ENCODE measurements around the gene ETV6. TPM values are rescaled to one million over a fixed set of nuclear protein-coding genes. Genes with fewer than 3 reads are reported as not detected.

The ETV6 gene
- polyA plus RNA-seq, 1 donor (not counting 4 experiments of a cell fraction or from before 2014, with no cell fraction given) = 5.3 TPM

GRCh38 chr12:11666131-11667050 lies 16.9 kb downstream of the ETV6 start:
- no peak overlapping the region for H3K4me3 ChIP-seq (ENCODE audit: control insufficient read depth in 2 of 3, extremely low read depth in 1 of 3, insufficient read depth in 2 of 3, low read depth in 1 of 3, low read length in 3 of 3)
- no peak for DNase-seq (ENCODE audit: low read depth, low spot score)
- dilution Hi-C loops (cut with MboI; ENCODE audit: extremely low pct_ligation_motif_present, low sequenced_read_pairs) = no loop called here
- no peak overlapping the region for H3K4me2 ChIP-seq (ENCODE audit: control insufficient read depth, extremely low read depth, insufficient read depth, low read depth, low read length)
- no peak overlapping the region for H3K9ac ChIP-seq (ENCODE audit: control insufficient read depth, extremely low read depth, insufficient read depth, low read length)
- no peak overlapping the region for H3K27ac ChIP-seq (ENCODE audit: control insufficient read depth, insufficient read depth, low read length)
- TF ChIP-seq, protein P1, sequence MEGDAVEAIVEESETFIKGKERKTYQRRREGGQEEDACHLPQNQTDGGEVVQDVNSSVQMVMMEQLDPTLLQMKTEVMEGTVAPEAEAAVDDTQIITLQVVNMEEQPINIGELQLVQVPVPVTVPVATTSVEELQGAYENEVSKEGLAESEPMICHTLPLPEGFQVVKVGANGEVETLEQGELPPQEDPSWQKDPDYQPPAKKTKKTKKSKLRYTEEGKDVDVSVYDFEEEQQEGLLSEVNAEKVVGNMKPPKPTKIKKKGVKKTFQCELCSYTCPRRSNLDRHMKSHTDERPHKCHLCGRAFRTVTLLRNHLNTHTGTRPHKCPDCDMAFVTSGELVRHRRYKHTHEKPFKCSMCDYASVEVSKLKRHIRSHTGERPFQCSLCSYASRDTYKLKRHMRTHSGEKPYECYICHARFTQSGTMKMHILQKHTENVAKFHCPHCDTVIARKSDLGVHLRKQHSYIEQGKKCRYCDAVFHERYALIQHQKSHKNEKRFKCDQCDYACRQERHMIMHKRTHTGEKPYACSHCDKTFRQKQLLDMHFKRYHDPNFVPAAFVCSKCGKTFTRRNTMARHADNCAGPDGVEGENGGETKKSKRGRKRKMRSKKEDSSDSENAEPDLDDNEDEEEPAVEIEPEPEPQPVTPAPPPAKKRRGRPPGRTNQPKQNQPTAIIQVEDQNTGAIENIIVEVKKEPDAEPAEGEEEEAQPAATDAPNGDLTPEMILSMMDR (optimal IDR thresholded peaks at IDR 0.05 in 1 of 3, IDR thresholded peaks at IDR 0.05 in 1 of 3, conservative IDR thresholded peaks at IDR 0.05 in 1 of 3; ENCODE audit: extremely low read depth in 1 of 3, insufficient read depth in 2 of 3, low read length in 3 of 3) = no peak
- no peak for TF ChIP-seq EZH2 (IDR thresholded peaks at IDR 0.05; ENCODE audit: low read length)
- no peaks in the 10 kb centered on the region for H3K4me1 ChIP-seq (ENCODE audit: control insufficient read depth, extremely low read depth, insufficient read depth, low read length)
- H3K9me3 ChIP-seq (ENCODE audit: control insufficient read depth, low read depth, low read length) = no peaks in the 10 kb centered on the region
- H2AFZ ChIP-seq (ENCODE audit: control insufficient read depth, low read length) = no peak overlapping the region
- peaks cover 3% of the 10 kb centered on the region for H4K20me1 ChIP-seq (ENCODE audit: control insufficient read depth, extremely low read depth, insufficient read depth, low read length)
- peaks cover 0 to under 1% of the 10 kb centered on the region in 2 experiments for H3K36me3 ChIP-seq (ENCODE audit: control insufficient read depth in 2 of 2, extremely low read depth in 1 of 2, insufficient read depth in 2 of 2, low read length in 2 of 2)
- H3K9me1 ChIP-seq (ENCODE audit: control insufficient read depth, extremely low read depth, insufficient read depth, low read length) = peaks cover 2% of the 10 kb centered on the region
- no peak for FAIRE-seq
- H3K79me2 ChIP-seq (ENCODE audit: control insufficient read depth, insufficient read depth, low read length) = peaks cover 55% of the 10 kb centered on the region
- H3K27me3 ChIP-seq (ENCODE audit: control insufficient read depth, extremely low read depth, insufficient read depth, low read length) = no peaks in the 10 kb centered on the region

DNA sequence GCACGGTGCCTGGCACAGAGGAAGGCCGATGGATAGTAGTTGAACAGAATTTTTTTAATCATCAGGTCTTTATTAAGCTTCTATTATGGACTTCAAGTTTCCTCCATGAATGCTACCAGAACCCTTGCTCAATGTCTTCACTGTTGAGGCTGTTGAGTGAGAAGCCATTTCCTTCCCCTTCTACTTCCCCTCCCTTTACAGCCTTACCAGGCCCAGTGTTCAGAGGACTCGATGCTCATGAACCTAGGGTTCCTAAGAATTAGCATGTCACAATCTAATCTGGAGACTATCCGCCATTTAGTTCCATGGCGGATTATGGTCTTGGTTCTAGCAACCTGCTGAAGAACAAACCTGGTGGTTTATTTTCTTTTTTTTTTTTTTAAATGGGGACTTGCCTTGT lies 17.7 kb downstream of the ETV6 start:
- dilution Hi-C loops (cut with MboI; ENCODE audit: extremely low pct_ligation_motif_present, low sequenced_read_pairs) = no loop called here
- Histone ChIP-seq H2AFZ (ENCODE audit: control insufficient read depth, low read length) (no peak overlapping the region), H3K4me2 (ENCODE audit: control insufficient read depth, extremely low read depth, insufficient read depth, low read depth, low read length) (no peak overlapping the region), H3K9me3 (ENCODE audit: control insufficient read depth, low read depth, low read length) (no peaks in the 10 kb centered on the region), H3K9me1 (ENCODE audit: control insufficient read depth, extremely low read depth, insufficient read depth, low read length) (peaks cover 2% of the 10 kb centered on the region), H3K9ac (ENCODE audit: control insufficient read depth, extremely low read depth, insufficient read depth, low read length) (no peak overlapping the region), H3K27ac (ENCODE audit: control insufficient read depth, insufficient read depth, low read length) (no peak overlapping the region), H4K20me1 (ENCODE audit: control insufficient read depth, extremely low read depth, insufficient read depth, low read length) (peaks cover 3% of the 10 kb centered on the region), H3K4me1 (ENCODE audit: control insufficient read depth, extremely low read depth, insufficient read depth, low read length) (no peaks in the 10 kb centered on the region), H3K27me3 (ENCODE audit: control insufficient read depth, extremely low read depth, insufficient read depth, low read length) (no peaks in the 10 kb centered on the region), H3K36me3 (ENCODE audit: control insufficient read depth in 2 of 2, extremely low read depth in 1 of 2, insufficient read depth in 2 of 2, low read length in 2 of 2) (no peaks in the 10 kb centered on the region), H3K79me2 (ENCODE audit: control insufficient read depth, insufficient read depth, low read length) (peaks cover 52% of the 10 kb centered on the region), H3K4me3 (ENCODE audit: control insufficient read depth in 2 of 3, extremely low read depth in 1 of 3, insufficient read depth in 2 of 3, low read depth in 1 of 3, low read length in 3 of 3) (no peak overlapping the region)
- no peak for DNase-seq (ENCODE audit: low read depth, low spot score)
- TF ChIP-seq, protein P1 (optimal IDR thresholded peaks at IDR 0.05 in 1 of 3, IDR thresholded peaks at IDR 0.05 in 1 of 3, conservative IDR thresholded peaks at IDR 0.05 in 1 of 3; ENCODE audit: extremely low read depth in 1 of 3, insufficient read depth in 2 of 3, low read length in 3 of 3) = no peak
- no peak for TF ChIP-seq EZH2 (IDR thresholded peaks at IDR 0.05; ENCODE audit: low read length)
- no peak for FAIRE-seq
